Fibroblast of skin of scalp (primary cell): Measurements from ENCODE around the gene EPB41L1.
"Not testable (repeated sequence)": the region's sequence is repeated elsewhere in the genome, so short reads cannot be mapped to it uniquely, and the experiment has no call there.

Experiments
- DNase-seq: peaks from one replicate; pipeline ENCODE4 v3.0.0-alpha.2; 2013

Gene EPB41L1

DNA sequence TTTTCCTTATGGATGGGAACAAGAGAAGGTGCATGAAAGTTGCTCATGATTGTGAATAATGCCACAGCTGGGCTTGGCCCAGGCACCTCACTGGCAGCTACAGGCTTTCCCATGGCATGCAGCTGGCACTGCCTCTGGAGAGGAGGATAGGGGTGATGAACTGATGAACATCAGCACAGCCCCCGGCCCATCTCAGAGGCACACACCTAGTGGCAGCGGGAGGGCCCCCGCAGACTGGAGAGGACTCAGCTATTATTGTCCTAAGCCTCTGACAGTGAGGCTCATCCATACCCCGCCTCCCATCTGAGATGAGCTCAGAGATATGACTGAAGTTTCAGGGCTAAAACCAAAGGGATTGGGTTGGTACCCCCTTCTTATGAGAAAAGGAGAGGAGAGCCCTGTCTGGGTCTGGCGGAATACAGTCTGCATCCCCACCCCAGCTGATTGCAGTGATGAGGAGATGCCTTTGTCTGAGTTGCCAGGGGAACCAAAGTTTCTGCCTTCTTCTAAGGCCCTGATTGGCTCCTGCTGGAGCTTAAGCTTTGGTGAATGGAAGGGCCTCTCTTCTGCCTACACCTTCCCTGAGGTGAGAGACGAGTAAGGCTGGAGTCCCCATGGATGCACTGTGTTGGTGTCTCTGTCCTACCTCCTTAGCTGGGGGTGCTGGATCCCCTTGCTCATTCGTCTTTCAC lies 27.6 kb upstream of the EPB41L1 start:
- no peak for DNase-seq

DNA sequence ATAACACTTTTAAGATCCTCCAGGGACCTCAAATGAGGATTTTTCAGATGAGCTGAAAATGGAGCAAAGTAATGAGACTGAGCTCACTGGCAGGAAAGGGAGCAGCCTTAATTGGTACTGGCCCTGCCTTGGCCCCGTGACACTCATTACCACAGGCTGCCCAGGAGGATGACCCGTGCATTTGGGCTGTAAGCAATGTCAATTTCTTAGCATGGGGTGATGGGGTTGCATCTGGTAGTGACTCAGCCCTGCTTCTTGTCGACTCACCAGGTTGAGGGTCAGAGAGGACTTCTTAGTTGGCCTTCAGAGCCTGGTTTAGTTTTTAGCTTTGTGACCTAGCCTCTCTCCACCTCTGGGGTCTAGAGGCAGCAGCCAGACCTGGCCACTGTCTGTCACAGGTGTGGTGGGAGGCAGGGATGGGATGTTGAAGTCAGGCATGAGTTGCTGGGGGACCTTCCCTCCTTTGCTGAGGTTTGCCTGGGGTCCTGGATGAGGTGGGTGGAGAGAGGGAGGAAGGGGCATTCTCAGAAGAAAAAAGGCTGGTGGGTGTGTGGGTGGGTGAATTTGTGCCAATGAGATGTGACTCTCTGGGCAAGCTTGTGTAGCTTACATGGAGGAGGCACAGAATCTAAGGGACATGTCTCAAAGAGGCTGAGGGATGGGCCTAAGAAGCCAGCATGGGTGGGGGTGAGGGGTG lies 25.9 kb upstream of the EPB41L1 start:
- DNase-seq = peak; percentile 54

DNA sequence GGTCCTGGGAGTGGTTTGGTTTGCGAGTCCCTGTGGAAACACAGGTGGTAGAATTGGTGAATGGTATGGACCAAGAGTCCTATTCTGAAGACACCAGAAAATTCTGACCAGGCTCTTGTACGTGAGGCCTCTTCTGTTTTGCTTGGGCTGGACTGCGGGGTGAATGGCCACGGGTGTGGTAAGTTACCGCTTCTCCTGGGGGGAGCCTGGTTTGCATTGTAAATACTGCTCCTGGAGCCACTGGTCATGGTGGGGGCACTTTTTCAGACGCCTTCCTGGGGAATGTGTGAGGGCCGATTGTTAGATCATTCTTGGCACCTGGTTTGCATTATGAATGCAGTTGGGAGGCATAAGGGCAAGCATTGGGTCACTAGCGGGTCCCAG lies 25.4 kb upstream of the EPB41L1 start:
- no peak for DNase-seq

DNA sequence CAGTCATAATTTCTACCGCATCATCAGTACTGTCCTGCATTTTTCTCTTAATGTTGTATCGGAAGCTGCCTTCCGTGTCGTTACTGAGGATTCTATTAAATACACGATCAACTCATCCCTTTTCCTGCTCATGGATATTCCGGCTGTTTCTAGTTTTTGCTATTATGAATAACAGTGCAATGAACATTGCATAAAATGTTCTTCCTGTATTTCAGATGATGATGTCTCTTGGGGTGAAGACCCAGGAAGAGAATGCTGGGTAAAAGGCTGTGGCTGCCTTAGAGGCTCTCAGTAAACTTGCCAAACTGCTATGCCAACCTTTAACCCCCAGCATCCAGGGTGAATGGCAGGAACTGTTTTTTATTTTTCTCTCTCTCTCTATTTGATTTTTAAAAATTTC lies 24.1 kb upstream of the EPB41L1 start:
- no peak for DNase-seq

DNA sequence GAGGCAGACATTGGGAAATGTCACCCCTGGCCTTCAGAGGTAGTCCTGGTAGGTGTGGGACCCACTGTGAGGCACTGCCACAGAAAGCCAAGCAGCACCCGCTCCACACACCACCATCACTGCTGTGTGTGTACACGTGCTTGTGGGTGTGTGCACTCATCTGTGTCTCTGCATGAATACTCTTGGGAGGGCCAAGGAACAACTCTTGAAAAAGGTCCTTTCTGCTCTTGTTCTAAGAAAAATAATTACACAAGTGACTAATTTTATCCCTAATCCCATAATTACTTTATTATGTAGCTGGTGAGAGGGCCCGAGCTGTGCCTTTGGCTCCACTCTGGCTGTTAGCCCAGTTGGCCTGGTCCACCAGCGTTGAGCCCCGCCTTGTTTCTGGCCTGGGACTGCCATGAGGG lies 21.7 kb upstream of the EPB41L1 start:
- no peak for DNase-seq

DNA sequence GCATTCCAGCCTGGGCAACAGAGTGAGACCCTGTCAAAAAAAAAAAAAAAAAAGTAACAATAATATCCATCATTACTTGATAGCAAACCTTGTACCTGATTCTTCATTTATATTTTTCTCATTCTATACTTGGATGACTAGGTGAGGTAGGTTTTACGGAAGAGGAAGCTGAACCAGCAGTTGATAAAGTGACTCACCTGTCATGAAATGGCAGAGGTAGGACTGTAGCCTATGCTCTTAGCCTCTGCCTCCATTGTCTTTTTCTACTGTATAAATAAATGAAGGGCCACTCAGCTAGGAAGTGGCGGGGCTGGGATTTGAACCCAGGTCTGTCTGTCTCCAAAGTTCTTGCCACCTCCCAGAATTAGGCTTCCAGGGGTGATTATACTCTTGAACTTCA lies 20.7 kb upstream of the EPB41L1 start:
- no peak for DNase-seq

DNA sequence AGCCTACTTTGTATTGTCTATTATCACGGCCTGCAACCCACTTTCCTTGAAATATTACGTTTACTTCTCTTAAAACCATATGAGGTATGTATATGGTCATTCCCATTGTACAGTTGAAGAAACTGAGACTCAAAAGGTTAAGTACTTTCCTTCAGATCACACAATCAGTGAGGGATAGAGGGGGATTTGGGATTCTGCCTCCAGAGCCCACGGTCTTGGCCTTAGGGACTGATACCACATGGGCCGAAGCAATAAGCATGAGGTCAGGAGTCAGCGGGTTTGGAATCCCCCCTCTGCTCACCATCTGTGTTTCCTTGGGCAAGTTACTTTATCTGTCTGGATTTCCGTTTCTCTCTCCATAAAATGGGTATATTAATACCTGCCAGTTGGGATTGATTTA lies 19.4 kb upstream of the EPB41L1 start:
- DNase-seq = no peak

DNA sequence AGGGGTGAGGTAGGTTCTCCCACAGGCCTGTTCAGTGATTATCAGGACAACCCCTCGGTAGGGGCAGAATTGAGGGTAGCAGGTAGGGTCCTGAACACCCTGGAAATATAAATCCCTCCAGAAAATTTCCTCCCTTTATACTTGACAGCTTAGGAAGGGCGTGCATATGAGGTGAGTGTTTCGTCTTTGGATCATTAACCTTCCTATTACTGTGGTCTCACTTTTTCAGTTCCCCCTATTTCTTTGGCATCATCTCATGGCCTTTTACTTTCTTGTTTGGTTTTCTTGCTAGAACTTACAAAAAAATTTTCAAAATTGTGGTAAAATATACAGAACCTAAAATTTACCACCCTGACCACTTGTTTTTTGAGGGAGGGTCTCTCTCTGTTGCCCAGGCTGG lies 18.7 kb upstream of the EPB41L1 start:
- DNase-seq = no peak

DNA sequence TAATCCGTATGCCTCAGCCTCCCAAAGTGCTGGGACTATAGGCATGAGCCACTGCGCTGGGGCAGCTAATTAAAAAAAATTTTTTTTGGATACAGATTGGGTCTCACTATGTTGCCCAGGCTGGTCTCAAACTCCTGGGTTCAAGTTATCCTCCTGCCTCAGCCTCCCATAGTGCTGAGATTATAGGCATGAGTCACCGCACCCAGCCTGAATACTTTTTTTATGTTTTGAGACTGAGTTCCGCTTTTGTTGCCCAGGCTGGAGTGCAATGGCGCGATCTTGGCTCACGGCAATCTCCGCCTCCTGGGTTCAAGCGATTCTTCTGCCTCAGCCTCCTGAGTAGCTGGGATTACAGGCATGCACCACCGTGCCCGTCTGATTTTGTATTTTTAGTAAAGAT lies 17.2 kb upstream of the EPB41L1 start:
- DNase-seq = not testable (repeated sequence)

DNA sequence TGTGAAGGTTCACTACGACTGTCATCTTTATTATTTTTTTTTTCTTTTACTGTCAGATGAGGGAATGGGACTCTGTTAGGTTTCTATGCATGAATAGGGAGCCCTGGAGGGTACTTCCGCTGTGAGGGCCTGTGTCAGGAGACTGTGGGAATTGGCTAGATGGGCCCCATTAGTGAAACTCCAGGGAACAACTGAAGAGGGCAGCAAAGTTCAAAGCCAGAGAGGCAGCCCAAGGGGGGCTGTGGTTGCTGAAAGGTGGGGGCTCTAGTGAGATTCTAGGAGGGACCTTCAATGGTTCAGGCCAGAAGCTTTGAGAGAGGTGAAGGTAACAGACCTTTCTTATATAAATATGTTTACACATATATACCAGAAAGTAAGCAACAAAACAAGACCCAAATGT lies 13.2 kb upstream of the EPB41L1 start:
- DNase-seq = no peak

DNA sequence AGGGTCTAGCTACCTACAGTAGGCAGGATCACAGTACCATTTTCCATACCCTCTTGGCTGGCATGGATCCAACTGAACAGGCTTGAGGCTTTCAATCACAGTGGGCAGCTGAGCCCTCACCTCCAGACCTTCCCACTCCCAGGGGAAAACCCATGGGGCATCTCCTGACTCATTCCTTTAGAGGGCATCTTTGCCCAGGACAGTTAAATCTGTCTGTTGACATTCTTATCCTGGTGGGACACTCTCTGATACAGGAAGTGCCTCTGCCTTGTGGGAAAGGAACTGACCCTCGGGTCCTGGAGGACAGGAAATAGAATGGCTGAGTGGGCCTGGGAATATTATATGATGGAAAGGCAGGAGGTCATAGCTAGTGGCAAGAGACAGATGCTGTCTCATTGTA lies 10.2 kb upstream of the EPB41L1 start:
- DNase-seq = no peak

DNA sequence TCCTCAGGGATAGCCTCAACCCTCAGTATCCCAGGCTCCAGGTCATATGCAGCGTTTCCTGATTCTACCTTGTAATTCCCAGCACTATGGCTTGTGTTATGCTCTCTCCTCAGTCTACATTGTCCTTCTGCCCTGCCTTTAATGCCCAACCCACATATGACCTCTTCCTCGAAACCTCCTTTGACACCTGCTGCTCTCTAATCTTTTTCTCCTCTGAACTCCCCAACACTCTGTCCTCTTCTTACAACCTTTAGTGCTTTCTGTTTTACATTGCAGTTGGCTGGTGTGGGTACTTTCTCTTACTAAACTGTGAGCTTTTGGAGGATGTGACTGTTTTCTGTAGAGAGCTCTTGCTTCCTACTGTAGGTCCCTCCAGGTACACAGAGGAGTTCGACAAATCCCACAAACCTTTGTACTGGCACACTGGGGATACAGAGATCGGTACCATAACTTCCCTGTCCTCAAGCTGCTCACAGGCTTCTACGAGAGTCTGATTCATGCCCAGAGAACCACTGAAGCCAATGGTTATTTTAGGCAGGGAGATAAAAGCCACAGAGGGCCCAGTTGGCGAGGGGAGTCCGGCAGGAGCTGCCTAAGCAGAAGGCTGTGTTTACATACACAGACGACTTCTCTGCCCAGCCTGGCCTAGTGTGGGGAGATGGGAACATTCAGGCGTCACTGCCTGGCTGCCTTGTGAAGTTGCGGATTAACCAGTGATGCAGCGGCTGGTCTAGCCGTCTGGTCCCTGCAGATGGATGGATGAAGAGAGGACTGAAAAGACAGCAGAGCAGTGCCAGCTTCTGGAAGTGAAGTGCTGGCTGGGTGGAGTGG lies 8.4 kb upstream of the EPB41L1 start:
- DNase-seq = no peak

DNA sequence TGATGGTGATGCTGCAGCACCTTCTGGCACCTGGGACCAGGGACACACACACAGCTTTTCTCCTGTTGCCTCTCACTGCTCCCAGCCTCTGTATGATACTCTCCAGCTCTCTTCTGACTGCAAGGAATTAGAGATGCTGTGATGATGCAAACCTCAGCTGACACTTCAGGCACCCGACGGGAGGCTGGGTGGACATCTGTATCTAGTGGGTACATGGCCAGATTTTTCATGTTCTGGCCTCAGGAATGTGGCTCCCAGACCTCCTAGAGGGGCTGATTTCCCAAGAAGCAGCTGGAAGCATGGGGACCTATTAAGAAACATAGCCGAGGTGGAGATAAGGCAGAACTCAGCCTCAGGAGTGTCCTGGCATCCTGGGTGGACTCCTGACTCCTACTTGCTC lies 6.8 kb upstream of the EPB41L1 start:
- peak; percentile 53 for DNase-seq

DNA sequence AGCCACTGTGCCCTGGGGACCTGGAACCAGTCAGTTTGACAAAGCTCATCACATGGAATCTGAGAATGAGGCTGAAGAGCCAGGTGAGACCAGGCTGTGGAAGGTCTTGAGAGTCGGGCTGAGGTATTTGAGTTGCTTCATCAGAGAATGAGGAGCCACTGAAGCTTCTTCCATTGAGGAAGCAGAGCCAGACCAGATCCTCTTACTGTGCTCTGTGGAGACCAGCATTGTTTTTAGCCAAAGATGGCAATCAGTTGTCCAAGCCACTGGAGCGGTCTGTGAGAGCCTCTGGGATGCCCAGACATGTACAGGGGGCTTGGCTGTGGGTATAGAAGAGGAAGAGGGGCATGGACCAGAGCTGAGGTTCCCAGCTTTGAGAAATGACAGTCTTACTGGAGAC lies 6.1 kb upstream of the EPB41L1 start:
- no peak for DNase-seq

DNA sequence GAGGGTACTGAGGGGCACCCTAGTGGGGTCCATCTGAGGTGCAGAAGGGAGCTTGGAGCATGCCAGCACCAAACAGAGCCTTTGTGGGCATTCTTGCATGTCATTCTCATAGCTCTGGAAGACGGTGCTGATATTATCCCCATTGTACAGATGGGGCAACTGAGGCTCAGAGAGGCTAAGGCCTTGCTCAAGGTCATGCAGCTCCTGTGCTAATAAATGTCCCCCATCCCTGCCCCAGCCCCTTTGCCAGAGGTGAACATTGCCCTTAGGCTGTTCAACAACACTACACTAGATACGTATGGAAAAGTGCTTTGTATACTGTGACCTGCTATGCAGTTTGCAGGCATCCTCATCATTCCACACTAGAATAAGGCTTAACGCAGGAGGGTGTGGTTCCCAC lies 5.5 kb upstream of the EPB41L1 start:
- DNase-seq = no peak

DNA sequence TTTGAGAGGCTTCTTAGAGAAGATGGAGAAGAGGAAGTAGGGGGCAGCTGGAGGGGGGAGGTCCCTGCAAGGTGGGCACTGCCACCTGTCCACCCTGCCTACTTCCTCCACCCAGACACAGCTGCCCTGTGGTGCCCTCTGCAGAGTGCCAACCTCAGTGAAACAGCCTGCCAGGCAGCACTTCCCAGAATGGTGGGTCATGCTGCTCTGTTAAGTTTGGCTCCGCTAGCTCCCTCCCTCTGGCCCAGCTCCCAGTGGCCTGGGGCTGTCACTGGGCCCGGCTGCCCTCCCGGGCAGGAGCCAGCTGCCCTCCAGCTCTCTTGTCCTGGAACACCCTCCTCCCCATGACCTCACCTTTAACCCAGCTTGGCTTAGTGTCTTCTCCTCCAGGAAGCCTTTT lies 5.1 kb upstream of the EPB41L1 start:
- no peak for DNase-seq

DNA sequence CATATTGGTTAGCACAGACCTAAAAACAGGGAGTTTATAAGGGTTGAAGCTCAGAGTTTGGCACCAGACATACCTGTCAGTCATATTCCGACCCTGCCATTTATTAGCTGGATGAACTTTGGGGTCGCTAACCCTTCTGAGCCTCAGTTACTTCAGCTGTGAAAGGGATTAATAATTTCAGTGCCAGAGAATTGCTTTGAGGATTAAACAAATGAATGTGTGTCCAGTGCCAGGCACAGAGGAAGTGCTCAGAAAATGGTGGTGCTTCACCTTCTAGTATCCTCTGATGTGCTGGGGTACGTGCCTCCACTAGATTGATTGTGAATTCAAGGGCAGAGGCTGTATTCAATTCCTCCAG lies 4.1 kb upstream of the EPB41L1 start:
- no peak for DNase-seq

DNA sequence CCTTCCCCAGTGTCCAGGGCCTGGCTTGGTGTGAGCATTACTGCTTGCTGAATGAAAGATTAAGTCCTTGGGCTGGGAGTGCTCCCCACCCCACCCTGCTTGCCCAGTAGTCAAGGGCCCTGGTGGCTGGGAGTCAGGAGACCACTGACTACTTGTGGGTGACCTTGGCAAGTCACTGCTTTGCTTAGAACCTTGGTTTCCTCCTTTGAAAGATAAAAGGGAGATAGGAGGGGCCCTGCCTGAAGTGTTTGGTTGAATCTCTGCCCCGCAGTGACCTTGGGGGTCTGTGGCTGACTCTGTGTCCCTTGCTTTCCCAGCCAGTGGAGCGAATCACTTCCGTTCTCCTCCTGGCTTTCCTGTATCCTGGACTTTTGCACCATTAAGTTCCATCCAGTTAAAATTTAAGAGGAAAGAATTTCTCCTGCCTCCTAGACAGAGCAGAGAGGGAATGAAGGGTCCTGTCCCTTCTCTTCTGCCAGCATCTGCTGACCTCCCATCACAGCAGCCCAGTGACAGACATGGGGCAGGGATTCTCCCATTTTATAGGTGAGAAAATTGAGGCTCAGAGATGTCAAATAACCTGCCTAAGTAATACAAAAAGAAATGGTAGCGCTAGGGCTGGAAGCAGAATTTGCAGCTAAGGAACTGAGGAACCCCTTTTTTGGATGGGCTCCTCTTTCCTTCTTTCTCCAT lies 3.5 kb upstream of the EPB41L1 start:
- no peak for DNase-seq

DNA sequence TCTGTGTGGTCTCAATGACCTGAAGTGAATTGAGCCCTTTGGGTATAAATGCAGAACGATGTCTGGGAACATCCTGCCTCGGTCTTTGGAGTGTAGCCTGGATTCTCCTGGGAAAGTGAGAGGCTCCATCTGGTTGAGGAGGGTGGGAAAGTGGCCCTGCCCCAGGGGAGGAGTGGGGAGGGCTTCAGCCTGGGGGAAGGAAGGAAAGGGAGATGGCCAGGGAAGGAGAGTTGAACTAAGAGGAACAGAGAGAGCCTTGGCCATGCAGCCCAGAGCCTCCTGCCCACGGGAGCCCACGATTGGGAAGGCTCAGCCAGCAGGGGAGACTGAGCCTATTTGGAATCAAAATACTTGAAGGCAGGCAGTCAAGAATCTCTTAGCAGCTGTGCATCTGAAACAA lies 2.3 kb upstream of the EPB41L1 start:
- no peak for DNase-seq

DNA sequence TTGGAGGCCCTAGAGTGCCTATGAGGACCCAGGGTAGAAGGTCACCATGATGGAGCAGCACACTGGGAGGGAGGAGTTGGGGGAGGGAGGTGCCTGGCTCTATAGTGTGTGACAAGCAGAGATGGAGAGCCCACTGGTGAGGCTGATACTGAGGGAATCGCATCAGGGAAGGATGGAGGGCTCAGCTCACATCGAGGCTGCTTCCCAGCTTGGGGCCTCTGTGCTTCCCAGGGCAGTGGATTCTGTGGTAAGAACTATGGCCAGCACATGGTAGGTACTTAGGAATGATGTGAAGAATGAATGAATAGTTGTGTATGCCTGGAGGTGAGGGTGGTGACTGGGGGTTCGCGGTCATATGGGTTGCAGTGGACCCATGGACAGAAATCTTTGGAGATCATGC lies 1.3 kb upstream of the EPB41L1 start:
- DNase-seq = no peak

DNA sequence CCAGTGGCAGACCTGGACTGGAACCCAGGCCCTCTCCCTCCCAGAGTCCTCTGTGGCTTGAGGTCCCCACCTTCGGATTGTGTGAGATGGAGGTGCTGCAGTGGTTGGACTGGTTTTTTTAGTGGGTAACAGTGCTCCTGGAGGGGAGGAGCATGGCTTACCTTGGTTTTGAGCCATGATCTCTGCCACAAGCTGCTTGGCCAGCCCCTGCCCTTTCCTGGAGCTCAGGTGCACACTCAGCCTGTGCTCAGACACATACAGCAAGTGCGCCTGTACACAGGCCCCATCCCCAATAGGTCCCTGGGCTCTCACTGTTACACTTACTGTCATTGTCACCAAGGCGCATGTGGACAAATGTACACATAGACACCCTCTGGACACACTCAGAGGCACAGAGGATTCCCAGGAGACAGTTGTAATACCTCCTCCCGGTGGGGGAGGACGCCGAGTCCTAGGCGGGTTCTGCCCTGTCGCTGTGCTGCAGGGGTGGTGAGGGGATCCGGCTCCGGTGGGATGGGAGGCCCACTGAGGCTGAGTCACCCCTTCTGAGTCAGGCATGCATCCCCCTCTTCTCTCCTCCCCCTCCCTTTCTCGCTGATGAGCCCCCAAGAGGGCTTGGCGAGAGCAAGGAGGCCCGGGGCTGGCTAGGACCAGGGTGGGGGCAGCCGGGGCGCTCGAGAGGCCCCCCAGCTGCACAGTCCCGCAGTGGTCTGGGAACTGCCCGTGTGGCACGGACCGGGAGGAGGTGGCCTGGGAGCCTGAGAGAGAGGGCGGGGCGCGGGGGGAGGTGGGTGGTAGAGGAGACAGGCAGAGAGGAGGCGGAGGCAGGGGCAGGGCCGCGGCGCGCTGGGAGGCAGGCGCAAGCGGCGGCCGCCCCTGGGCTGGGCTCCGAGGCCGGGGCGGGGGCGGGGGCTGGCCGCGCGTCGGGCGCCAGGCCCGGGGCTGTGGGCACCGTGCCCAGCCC lies 522 bp upstream of the EPB41L1 start:
- DNase-seq = peak; percentile 76

DNA sequence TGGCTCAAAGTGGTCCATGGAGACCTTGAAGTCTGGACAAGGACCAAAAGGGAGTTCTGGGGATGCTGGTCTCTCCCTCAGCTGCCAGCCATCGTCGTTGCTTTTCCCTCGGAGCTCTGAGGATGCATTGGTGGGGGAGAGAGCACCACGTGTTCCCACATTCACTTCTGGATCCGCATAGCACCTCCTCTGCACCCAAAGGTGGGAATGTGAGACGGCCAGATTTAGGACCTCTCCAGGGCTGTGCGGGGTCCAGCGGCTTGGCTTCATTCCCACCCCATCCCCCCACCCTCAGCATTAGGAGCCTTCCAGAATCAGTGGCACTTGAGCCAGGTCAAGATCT lies 1.1 kb downstream of the EPB41L1 start:
- DNase-seq = no peak
